CMK (cell line): ENCODE measurements around the gene MCHR1.

Experiments
- DNase-seq: peaks from one replicate; pipeline ENCODE4 v3.0.0-alpha.2; 2010; ENCODE audit warnings: low read depth

The MCHR1 gene

GRCh38 chr22:40727070-40727963, 48.0 kb downstream of the MCHR1 start:
- DNase-seq, result no peak

GRCh38 chr22:40727964-40728615, 48.8 kb downstream of the MCHR1 start:
- DNase-seq, result no peak

- DNase-seq, result no peak
Measured at GRCh38 chr22:40728731-40729189, 49.5 kb downstream of the MCHR1 start.

- DNase-seq, result no peak
Measured at GRCh38 chr22:40729284-40729683, 50.0 kb downstream of the MCHR1 start.
